GM21717 (cell line): Measurements from ENCODE around the gene IL5.
A peak's percentile ranks its signal among the peaks of the same experiment; 100 is the strongest.

Experiments
- ATAC-seq: cut with Tn5 transposase; IDR thresholded peaks from one replicate; pipeline ENCODE4 v1.9.1; 2021; ENCODE audit warnings: mild to moderate bottlenecking, moderate library complexity; ENCODE audit not compliant: unreplicated experiment

Gene IL5

DNA sequence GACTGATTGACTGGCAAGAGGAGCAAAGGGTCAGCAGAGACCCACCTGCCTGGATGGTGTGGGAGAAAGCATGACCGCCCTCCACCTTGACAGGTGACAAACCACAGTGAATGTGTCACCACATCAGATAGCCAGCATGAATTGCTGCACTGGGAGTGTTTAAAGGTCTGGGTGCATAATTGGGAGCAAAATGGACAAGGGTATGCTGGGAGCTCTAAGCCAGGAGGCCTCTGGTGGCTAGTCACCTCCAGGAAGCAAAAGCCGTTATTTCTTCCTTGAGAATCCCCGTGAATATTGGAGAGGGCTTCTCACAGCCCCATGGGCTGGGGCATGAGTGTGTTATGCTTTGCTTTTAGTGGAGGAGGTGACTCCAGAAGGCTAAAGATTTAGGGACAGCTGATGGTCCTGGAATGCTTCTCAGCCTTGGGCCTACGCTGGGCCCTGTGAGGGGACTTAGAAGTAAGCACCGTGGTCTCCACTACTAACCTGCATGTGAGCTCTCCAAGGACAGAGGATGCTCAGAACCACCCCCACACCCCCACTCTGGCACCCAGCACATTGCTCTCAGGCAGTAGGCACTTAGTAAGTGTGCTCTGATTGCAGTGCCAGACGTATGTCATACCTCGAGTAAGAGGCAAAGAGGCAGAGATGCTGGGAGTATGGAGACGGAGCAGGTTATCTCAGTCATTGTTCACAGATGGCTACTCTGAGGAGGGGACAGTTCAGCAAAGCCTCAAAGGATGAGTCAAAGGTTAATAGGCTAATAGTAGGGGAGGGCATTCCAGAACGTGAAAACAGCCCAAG is 43.7 kb downstream of the IL5 start:
- ATAC-seq: no peak

DNA sequence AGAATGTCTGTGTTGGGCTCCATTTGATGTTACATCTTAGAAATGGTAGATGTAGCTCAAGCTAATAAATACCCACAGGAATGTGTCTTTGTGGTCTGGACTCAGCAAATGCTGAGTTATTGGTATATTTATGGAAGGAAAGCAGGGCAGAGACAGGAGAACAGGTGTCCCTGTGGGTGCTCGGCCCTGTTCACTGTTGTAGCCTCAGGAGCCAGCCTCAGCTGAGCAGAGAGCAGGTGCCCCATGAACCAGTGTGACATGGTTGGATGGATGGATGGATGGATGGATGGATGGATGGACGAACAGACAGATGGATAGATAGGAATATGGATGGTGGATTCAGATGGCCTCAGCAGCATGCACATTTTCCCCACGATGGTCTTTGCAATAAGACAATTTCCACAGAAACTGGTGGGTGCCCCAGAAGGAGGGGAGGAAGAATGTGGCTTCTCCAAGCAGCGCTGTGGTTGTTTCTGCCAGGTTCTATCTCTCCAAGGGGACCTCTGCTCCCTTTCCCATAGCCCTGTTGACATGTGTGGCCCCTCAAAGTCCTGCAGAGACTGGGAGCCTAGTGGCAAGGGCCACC is 44.5 kb downstream of the IL5 start:
- no peak for ATAC-seq

DNA sequence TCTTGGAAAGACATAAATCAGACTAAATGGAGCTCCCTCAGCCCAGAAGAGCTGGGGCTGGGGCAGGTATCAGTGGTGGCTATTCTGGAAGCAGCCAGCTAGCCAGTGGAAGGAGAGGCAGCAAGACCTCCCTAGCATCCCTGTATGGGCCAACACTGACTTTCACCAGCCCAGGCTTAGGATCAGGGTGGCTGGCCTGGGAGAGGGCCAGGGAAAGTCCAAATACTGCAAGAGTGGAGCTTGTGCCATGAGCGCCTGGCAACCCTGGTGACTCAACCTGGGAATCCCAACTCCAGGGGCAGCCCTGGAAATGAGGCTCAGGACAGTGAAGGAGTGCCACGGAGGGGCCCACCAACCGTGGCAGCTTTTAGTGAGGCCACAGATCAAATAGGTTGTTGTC is 45.2 kb downstream of the IL5 start:
- no peak for ATAC-seq

DNA sequence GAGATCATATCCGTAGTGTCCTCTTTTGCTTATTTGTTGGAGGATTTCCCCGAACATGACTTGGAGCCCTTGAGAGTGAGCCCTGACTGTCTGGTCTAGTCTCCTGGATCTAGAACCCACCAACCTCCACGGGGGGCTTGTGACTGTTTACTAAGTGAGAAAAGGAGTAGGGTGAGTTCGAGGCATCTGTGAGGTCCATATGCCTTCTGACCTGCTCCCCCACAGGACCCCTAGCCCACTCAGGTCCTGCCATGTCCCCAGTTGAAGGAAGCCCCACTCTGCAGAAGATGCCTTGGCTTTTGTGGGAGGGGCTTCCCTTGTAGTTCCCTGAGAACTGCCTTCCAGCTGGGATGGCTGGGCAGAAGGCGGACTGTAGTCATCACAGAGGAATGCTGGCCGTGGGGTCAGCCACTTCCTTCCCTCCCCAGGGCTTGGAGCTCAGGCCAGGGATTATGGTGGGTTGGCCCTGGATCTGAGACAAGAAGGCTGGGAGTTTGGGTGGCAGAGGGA is 45.8 kb downstream of the IL5 start:
- ATAC-seq: no peak

DNA sequence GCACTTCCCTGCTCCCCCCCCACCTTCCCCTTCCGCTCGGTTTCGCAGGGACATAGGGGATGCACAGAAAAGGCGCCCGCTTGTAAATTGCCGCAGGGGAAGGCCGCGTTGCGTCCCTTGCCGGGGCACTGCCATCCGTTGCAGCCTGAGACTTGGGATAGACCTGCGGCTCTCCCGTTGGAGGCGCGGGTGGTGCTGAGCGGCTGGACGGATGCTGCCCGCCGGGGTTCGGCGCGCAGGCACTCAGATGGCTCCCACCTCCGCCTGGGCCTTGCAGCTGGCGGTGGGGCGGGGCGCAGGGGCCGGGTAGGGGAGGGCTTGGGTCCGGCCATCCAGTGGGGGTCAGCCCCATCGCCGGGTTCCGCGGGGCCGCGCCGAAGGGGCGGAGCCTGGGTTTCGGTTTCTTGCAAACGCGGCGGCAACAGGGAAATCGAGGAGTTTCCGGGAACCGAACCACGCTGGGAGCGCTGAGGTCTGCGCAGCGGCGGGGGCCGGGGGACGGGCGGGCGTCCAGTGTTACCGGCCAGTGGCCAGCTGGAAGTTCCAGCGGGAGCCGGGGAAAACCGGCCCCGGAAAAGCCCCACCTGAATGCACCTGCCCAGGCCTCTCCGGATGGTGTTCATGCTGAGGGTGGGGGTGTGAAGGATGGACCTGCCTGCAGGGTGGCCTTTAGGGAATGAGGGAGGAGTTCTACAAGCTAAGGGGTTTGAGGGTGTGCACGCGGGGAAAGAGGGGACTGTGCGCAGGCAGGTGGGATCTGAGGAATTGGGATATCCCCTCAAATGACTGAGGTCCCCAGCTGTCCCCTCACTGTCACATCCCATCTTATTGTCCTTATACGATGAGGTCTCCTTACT is 46.5 kb downstream of the IL5 start:
- peak; percentile 45 for ATAC-seq

DNA sequence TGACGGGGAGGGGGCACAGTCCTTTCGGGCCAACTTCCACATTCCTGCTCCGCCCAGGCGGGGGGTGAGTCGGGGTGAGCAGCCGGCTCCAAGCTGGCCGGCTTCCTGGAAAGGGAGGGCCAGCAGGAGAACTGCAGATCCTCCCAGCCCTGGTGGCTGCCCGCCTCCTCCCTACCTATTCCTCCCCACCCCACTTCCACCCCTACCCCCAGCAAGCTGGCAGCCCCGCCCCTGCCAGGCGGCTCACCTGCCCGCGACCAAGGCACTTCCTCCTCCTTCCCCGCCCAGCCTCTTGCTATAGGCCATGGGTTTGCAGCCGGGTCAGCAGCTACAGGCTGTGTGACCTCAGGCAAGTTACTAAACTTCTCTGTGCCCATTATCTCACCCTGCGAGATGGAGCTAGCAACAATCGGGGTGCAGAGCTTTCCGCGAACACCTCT is 47.1 kb downstream of the IL5 start:
- peak; percentile 46 for ATAC-seq

DNA sequence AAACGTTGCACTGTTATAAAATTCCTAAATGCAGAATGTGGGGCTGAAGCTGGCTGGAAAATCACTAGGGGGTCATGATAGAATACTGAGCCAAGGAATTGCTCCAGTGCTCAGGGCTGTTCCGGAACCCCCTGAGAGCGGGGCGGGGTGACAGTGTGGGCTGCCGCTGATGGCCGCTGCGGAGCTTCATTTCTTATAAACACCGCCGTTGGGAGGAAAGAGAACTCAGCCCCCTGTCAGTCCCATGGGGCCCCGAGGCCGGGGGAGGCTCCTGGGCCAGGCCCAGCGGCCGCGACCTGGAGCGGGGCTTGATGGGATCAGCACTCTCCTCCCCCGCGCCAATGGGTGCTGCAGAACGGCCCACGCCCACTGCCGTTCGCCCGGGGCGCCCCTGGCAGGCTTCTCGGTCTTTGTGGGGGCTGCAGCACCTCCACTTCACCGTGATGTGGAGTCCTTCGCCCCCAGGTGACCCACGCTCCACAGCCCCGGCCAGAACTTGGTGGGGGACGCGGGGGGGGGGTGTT is 47.6 kb downstream of the IL5 start:
- ATAC-seq: peak; percentile 38

DNA sequence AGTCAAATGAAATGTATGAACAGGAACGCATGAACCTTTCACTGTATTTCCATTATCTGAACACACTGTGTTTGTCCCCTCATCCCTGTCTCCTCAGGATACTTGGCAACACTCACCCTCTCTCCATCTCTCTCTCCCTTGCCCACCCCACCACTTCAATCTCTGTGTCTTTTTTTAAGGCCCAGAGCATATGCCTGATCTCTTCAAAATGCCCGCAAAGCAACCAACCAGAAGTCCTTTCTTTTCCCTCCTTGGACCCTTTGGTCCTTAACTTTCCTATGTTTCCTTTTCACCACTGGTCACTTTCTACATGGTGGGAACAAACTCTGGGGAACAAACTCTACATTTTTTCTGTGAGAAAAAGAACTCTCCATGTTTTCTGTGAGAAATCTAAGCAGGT is 49.5 kb downstream of the IL5 start:
- ATAC-seq: no peak

DNA sequence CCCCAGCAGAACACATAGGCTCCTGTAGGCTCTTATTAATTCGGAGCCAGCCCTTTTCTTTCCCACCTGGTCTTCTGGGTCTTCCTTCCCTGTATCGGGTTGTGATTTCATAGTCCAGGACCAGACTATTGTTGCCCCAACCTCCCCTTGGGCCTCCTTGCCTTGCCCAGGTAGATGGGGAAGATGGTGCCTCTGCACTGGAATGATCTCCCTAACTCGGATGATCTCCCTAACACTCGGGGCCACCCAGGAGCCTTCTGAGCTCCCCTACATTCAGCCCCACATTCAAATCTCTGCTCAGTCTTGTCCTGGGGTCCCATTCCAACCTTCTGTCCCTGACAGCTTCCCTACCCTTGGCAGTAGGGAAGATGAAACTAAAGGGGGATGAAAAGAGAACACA is 50.1 kb downstream of the IL5 start:
- ATAC-seq: no peak

DNA sequence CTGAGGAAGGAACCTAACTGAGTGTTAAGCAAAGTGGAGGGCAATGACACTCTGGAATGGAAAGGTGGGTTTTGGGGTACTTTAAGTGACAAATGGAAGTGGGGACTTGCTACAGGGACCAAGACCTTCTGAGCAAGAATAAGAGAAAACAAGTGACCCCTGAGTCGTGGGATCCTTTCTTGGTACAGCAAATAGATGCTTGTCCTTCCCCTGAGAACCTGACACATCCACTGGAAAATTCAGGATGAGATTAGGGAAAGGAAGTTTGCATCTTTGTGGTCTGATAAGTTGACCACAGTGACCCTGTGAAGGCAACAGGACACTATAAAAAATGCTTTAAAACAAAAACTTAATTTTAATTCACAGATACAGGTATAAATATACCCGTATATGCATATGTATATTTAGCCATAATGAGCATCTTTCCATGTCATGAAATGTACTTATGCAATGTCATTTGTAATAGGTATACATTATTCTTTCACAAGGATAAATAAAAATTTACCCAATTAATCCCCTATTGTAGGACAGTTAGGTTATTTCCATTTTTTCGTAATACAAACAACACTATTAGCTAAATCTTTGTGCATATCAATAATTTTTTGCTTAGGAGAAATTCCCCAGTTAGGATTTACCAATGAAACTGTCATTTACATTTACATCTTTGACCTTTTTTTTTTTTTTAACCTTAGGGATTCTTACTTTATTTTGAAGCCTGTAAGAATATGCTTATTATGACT is 50.8 kb downstream of the IL5 start:
- ATAC-seq: no peak
